IMR-90 (cell line): ENCODE measurements around the gene RGL1. TPM values are rescaled to one million over a fixed set of nuclear protein-coding genes. Genes with fewer than 3 reads are reported as not detected.

ENCODE experiments used
- ATAC-seq: fragments of 200-7000 bp; cut with Tn5 transposase; 2 replicates; pipeline ENCODE4 v1.9.1; 2020; ENCODE audit warnings: low read depth, mild to moderate bottlenecking, moderate library complexity
- BruUV-seq: library from RNA; stranded (reverse); fragments of 400-500 nt; replicated peaks from 2 replicates; lab custom pipeline; 2021; lab: Mats Ljungman, UMichigan
- CTCF ChIA-PET: fragments of 300-600 bp; formaldehyde crosslinking; extraction: SDS; loops from one replicate; lab custom pipeline; 2021; ENCODE audit warnings: antibody characterized with exemption; lab: Yijun Ruan, JAX
- POLR2A ChIA-PET: fragments of 300-600 bp; sonication (Branson Sonifier 250); formaldehyde crosslinking; loops from one replicate; lab custom pipeline; 2022; ENCODE audit warnings: antibody characterized with exemption; ENCODE audit not compliant: unreplicated experiment; lab: Charles Lee
- DNase-seq: peaks from one replicate; pipeline ENCODE4 v3.0.0; 2013
- H2AFZ ChIP-seq: replicated peaks from 2 replicates; pipeline ENCODE3; 2013; ENCODE audit warnings: low read length, mild to moderate bottlenecking; ENCODE audit not compliant: poor library complexity
- H2AK5ac ChIP-seq: 2 replicates; pipeline ENCODE4 v1.6.1; 2013; ENCODE audit warnings: low read depth, low read length, inconsistent platforms
- H2AK9ac ChIP-seq: replicated peaks from 2 replicates; pipeline ENCODE3; 2013; ENCODE audit warnings: mild to moderate bottlenecking, low read depth, low read length, moderate library complexity; ENCODE audit not compliant: poor library complexity
- H2BK120ac ChIP-seq: 2 replicates; pipeline ENCODE4 v1.6.1; 2013; ENCODE audit warnings: low read depth, low read length, inconsistent platforms
- H2BK15ac ChIP-seq: 3 replicates; pipeline ENCODE4 v1.6.1; 2013; ENCODE audit warnings: low read depth, low read length, inconsistent platforms
- H2BK20ac ChIP-seq: 2 replicates; pipeline ENCODE4 v1.6.1; 2013; ENCODE audit warnings: low read depth, mild to moderate bottlenecking, inconsistent platforms, low read length, moderate library complexity
- H2BK5ac ChIP-seq: 2 replicates; pipeline ENCODE4 v1.6.1; 2013; ENCODE audit warnings: mild to moderate bottlenecking, low read depth, low read length, inconsistent platforms; ENCODE audit not compliant: poor library complexity, severe bottlenecking
- H3K14ac ChIP-seq: replicated peaks from 2 replicates; pipeline ENCODE4 v1.6.1; 2013; ENCODE audit warnings: low read depth, low read length, inconsistent platforms
- H3K18ac ChIP-seq: 2 replicates; pipeline ENCODE4 v1.6.1; 2013; ENCODE audit warnings: low read depth, low read length, control low read depth
- H3K23ac ChIP-seq: 2 replicates; pipeline ENCODE4 v1.6.1; 2013; ENCODE audit warnings: low read depth, low read length, inconsistent platforms
- H3K27ac ChIP-seq: 2 replicates; pipeline ENCODE4 v1.5.1; 2013; ENCODE audit warnings: mild to moderate bottlenecking, control low read depth, low read length; ENCODE audit not compliant: insufficient read depth
- H3K27me3 ChIP-seq: 2 replicates; pipeline ENCODE4 v1.6.1; 2013; ENCODE audit warnings: low read length; ENCODE audit not compliant: control insufficient read depth, insufficient read depth
- H3K36me3 ChIP-seq: 2 replicates; pipeline ENCODE4 v1.6.1; 2013; ENCODE audit warnings: low read length, mixed read lengths; ENCODE audit not compliant: control insufficient read depth, insufficient read depth
- H3K4ac ChIP-seq: 2 replicates; pipeline ENCODE4 v1.6.1; 2013; ENCODE audit warnings: low read depth, low read length, inconsistent platforms
- H3K4me1 ChIP-seq: 2 replicates; pipeline ENCODE4 v1.6.1; 2013; ENCODE audit warnings: low read length, mixed read lengths; ENCODE audit not compliant: control insufficient read depth, insufficient read depth
- H3K4me2 ChIP-seq: 2 replicates; pipeline ENCODE4 v1.6.1; 2013; ENCODE audit warnings: low read depth, mild to moderate bottlenecking, control low read depth, low read length, moderate library complexity
- H3K4me3 ChIP-seq: 2 replicates; pipeline ENCODE4 v1.5.1; 2013; ENCODE audit warnings: low read depth, mild to moderate bottlenecking, control low read depth, low read length, moderate library complexity; ENCODE audit not compliant: insufficient read depth
- H3K56ac ChIP-seq: 2 replicates; pipeline ENCODE4 v1.6.1; 2013; ENCODE audit warnings: low read length, inconsistent platforms; ENCODE audit not compliant: insufficient read depth; ENCODE audit errors: extremely low read depth
- H3K79me1 ChIP-seq, 2 experiments: 2 replicates each; pipeline ENCODE4 v1.6.1; 2013; ENCODE audit warnings: low read length in 2 of 2, inconsistent platforms in 1 of 2, low read depth in 1 of 2
- H3K9ac ChIP-seq: 2 replicates; pipeline ENCODE4 v1.6.1; 2013; ENCODE audit warnings: low read depth, low read length, control low read depth
- H3K9me1 ChIP-seq: 2 replicates; pipeline ENCODE4 v1.6.1; 2013; ENCODE audit warnings: low read length, inconsistent platforms; ENCODE audit not compliant: insufficient read depth
- H3K9me3 ChIP-seq: 2 replicates; pipeline ENCODE4 v1.6.1; 2013; ENCODE audit warnings: low read length; ENCODE audit not compliant: control insufficient read depth, insufficient read depth
- H4K20me1 ChIP-seq: 2 replicates; pipeline ENCODE4 v1.6.1; 2013; ENCODE audit warnings: low read length, inconsistent platforms; ENCODE audit not compliant: insufficient read depth
- H4K5ac ChIP-seq: 2 replicates; pipeline ENCODE4 v1.6.1; 2013; ENCODE audit warnings: mild to moderate bottlenecking, low read depth, low read length, control low read depth
- H4K8ac ChIP-seq, 2 experiments: 2 replicates each; pipeline ENCODE4 v1.6.1; 2013; ENCODE audit warnings: low read depth in 2 of 2, low read length in 2 of 2, control low read depth in 1 of 2, inconsistent platforms in 1 of 2
- H4K91ac ChIP-seq: 2 replicates; pipeline ENCODE4 v1.6.1; 2013; ENCODE audit warnings: low read depth, low read length, inconsistent platforms; ENCODE audit not compliant: insufficient read depth
- BHLHE40 ChIP-seq: fragments of 150-350 bp; IDR thresholded peaks from 2 replicates; pipeline ENCODE4 v1.6.1; 2016; ENCODE audit warnings: mild to moderate bottlenecking, low read depth, low read length
- CEBPB ChIP-seq: IDR thresholded peaks from 2 replicates; pipeline ENCODE4 v1.6.1; 2012; ENCODE audit warnings: low read depth, low read length, improper control_type of control experiment
- CHD1 ChIP-seq: IDR thresholded peaks from 2 replicates; pipeline ENCODE4 v1.6.1; 2012; ENCODE audit warnings: low read depth, low read length, improper control_type of control experiment
- CTCF ChIP-seq: conservative IDR thresholded peaks from 2 replicates; pipeline ENCODE4 v1.5.1; 2012; ENCODE audit warnings: mild to moderate bottlenecking, low read depth, low read length, improper control_type of control experiment
- FOS ChIP-seq: fragments of 150-350 bp; IDR thresholded peaks from 2 replicates; pipeline ENCODE4 v1.6.1; 2016; ENCODE audit warnings: low read depth, low read length
- MAFK ChIP-seq: IDR thresholded peaks from 2 replicates; pipeline ENCODE4 v1.6.1; 2012; ENCODE audit warnings: low read depth, low read length, improper control_type of control experiment
- MAZ ChIP-seq: IDR thresholded peaks from 2 replicates; pipeline ENCODE4 v1.6.1; 2012; ENCODE audit warnings: low read depth, mild to moderate bottlenecking, low read length, improper control_type of control experiment, moderate library complexity, borderline replicate concordance
- MXI1 ChIP-seq: IDR thresholded peaks from 2 replicates; pipeline ENCODE4 v1.6.1; 2012; ENCODE audit warnings: low read depth, mild to moderate bottlenecking, low read length, moderate library complexity, borderline replicate concordance
- NFE2L2 ChIP-seq: fragments of 150-350 bp; IDR thresholded peaks from 2 replicates; pipeline ENCODE4 v1.6.1; 2016; ENCODE audit warnings: low read depth, mild to moderate bottlenecking, low read length
- POLR2A ChIP-seq: IDR thresholded peaks from 2 replicates; pipeline ENCODE4 v1.6.1; 2012; ENCODE audit warnings: mild to moderate bottlenecking, low read depth, low read length
- RAD21 ChIP-seq: IDR thresholded peaks from 2 replicates; pipeline ENCODE4 v1.6.1; 2012; ENCODE audit warnings: low read length, improper control_type of control experiment
- RCOR1 ChIP-seq: IDR thresholded peaks from 2 replicates; pipeline ENCODE4 v1.6.1; 2012; ENCODE audit warnings: mild to moderate bottlenecking, low read length, improper control_type of control experiment; ENCODE audit not compliant: insufficient replicate concordance
- RFX5 ChIP-seq: IDR thresholded peaks from 2 replicates; pipeline ENCODE4 v1.8.0; 2012; ENCODE audit warnings: low read depth, mild to moderate bottlenecking, low read length, moderate library complexity
- SMC3 ChIP-seq: fragments of 150-350 bp; IDR thresholded peaks from 2 replicates; pipeline ENCODE4 v1.6.1; 2016; ENCODE audit warnings: low read depth, mild to moderate bottlenecking, antibody characterized with exemption, low read length, moderate library complexity
- WGBS, 2 experiments: methylation state at CpG; one replicate each; pipeline versions ENCODE4 v1.1.5 to v1.1.7; 2013; ENCODE audit warnings: missing lambda C conversion rate in 2 of 2; ENCODE audit not compliant: insufficient read length in 1 of 2; ENCODE audit errors: extremely low coverage in 2 of 2; 5-methylcytosine and 5-hydroxymethylcytosine counted together
- dilution Hi-C: fragments of 300-500 bp; cut with HindIII; formaldehyde crosslinking; loops from one replicate; pipeline ENCODE4 v1.14.3; 2018; ENCODE audit warnings: low sequenced_read_pairs; ENCODE audit not compliant: unreplicated experiment
- in situ Hi-C: fragments of 300-500 bp; cut with MboI; formaldehyde crosslinking; loops from 3 replicates; pipeline ENCODE4 v1.14.3; 2019; ENCODE audit warnings: low sequenced_read_pairs, inconsistent platforms, mixed read lengths
- intact Hi-C: fragments of 100-400 bp; cut with micrococcal nuclease; formaldehyde crosslinking; loops from 2 replicates; pipeline ENCODE4 v1.10.0; 2022
- polyA plus RNA-seq, 3 experiments: library from polyadenylated mRNA; depleted of rRNA; stranded (reverse); fragments of >200 nt; gene quantifications; 2 replicates each; pipeline ENCODE4 v1.2.3, GENCODE V29; 2012; ENCODE audit warnings: low replicate concordance in 1 of 3
- total RNA-seq: library from RNA; depleted of rRNA; stranded (reverse); fragments of >200 nt; gene quantifications from 2 replicates; pipeline ENCODE4 v1.2.3, GENCODE V29; 2012
- TF ChIP-seq, protein P1 (sequence below): fragments of 150-350 bp; IDR thresholded peaks from 2 replicates; pipeline ENCODE4 v1.6.1; 2017; ENCODE audit warnings: mild to moderate bottlenecking, antibody characterized with exemption, low read length, low read depth
- TF ChIP-seq, protein P2 (sequence below): fragments of 150-350 bp; IDR thresholded peaks from 2 replicates; pipeline ENCODE4 v1.6.1; 2016; ENCODE audit warnings: low read depth, mild to moderate bottlenecking, low read length, moderate library complexity, borderline replicate concordance

The RGL1 gene
- total and polyA plus RNA-seq, 2 of the 4 experiments (the other 2 are of a cell fraction) = 4.7 to 7.5 TPM

DNA sequence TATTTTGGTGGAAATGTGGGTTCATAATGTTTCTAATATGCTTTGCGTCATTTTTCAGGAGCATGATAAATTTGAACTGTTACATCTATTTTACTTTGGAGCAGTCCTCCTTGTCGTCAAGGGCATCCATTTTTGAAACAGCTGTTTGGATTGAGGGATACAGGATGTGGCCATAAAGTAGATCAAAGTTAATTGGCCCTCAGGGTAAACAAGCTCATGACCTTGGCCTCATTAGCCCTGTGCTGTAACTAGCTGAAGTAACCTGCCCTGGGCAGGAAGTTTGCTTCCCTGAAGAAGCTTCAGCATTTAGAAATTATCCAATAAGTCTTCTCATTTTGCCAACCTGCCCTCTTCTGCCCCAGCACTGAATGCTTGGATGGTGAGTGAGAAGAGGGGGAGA is 24.8 kb upstream of the RGL1 start:
- no peak overlapping the region for H2AK9ac ChIP-seq
- H2BK20ac ChIP-seq = no peak overlapping the region
- H2AFZ ChIP-seq = no peak overlapping the region
- no peak overlapping the region for H2BK120ac ChIP-seq
- no peak overlapping the region for H2BK15ac ChIP-seq
- no peak overlapping the region for H3K18ac ChIP-seq
- no peak overlapping the region for H3K27ac ChIP-seq
- H4K91ac ChIP-seq = no peak overlapping the region
- ChIA-PET CTCF (interaction anchor here (0.6 to 0.7 kb wide), 2 partner anchors 35 to 99 kb away, joined by 3 read pairs; no protein-coding TSS in a partner anchor), POLR2A (no interaction called here)
- H3K9me3 ChIP-seq = no peaks in the 10 kb centered on the region; the same call in 1 of the 2 replicates
- no peak overlapping the region for H2AK5ac ChIP-seq
- no peak overlapping the region for H3K4me2 ChIP-seq
- dilution Hi-C loops (no loop called here), intact Hi-C loops (no loop called here), in situ Hi-C loops (no loop called here)
- H3K4ac ChIP-seq = no peak overlapping the region
- no peak overlapping the region for H4K8ac ChIP-seq
- no peak overlapping the region for H2BK5ac ChIP-seq
- H3K23ac ChIP-seq = no peak overlapping the region
- no peaks in the 10 kb centered on the region for H3K27me3 ChIP-seq
- no TSS peak for BruUV-seq
- no peak overlapping the region for H4K5ac ChIP-seq
- no peak overlapping the region for H3K4me3 ChIP-seq
- no peak for TF ChIP-seq NFE2L2
- no peak for TF ChIP-seq CHD1
- TF ChIP-seq FOS = no peak
- TF ChIP-seq, protein P1, sequence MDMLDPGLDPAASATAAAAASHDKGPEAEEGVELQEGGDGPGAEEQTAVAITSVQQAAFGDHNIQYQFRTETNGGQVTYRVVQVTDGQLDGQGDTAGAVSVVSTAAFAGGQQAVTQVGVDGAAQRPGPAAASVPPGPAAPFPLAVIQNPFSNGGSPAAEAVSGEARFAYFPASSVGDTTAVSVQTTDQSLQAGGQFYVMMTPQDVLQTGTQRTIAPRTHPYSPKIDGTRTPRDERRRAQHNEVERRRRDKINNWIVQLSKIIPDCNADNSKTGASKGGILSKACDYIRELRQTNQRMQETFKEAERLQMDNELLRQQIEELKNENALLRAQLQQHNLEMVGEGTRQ = no peak
- TF ChIP-seq MAFK = no peak
- TF ChIP-seq, protein P2, sequence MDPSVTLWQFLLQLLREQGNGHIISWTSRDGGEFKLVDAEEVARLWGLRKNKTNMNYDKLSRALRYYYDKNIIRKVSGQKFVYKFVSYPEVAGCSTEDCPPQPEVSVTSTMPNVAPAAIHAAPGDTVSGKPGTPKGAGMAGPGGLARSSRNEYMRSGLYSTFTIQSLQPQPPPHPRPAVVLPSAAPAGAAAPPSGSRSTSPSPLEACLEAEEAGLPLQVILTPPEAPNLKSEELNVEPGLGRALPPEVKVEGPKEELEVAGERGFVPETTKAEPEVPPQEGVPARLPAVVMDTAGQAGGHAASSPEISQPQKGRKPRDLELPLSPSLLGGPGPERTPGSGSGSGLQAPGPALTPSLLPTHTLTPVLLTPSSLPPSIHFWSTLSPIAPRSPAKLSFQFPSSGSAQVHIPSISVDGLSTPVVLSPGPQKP = no peak
- TF ChIP-seq MAZ = no peak
- TF ChIP-seq CEBPB = no peak
- no peak for TF ChIP-seq RAD21
- no peak for TF ChIP-seq POLR2A
- no peak for TF ChIP-seq MXI1
- no peak for TF ChIP-seq CTCF
- no peak for TF ChIP-seq BHLHE40
- no peak for TF ChIP-seq RFX5
- TF ChIP-seq RCOR1 = no peak
- TF ChIP-seq SMC3 = no peak
- no peaks in the 10 kb centered on the region for H3K79me1 ChIP-seq
- no peaks in the 10 kb centered on the region for H3K36me3 ChIP-seq
- peaks cover 5% of the 10 kb centered on the region; the same call in 1 of the 2 replicates for H4K20me1 ChIP-seq
- no peak overlapping the region for H3K9ac ChIP-seq
- no peak overlapping the region for H3K14ac ChIP-seq
- ATAC-seq = no peak
- H3K56ac ChIP-seq = no peak overlapping the region
- peaks cover 5% of the 10 kb centered on the region for H3K4me1 ChIP-seq
- no CpG with 5 or more reads among the region's 2 CpGs for WGBS, 2 experiments
- no peaks in the 10 kb centered on the region for H3K9me1 ChIP-seq
- DNase-seq = no peak
